GM18505 (cell line): ENCODE measurements around the gene FOXA1.

ENCODE experiments used
- ATAC-seq: cut with Tn5 transposase; IDR thresholded peaks from one replicate; pipeline ENCODE4 v1.9.1; 2021; ENCODE audit not compliant: unreplicated experiment
- POLR2A ChIP-seq: IDR thresholded peaks from 4 replicates; pipeline ENCODE4 v1.6.1; 2011; ENCODE audit warnings: borderline replicate concordance; ENCODE audit not compliant: insufficient read depth, insufficient read length; ENCODE audit errors: extremely low read depth

The FOXA1 gene

GRCh38 chr14:37594971-37595808, at the start of gene FOXA1, which contains the start of gene TTC6:
Gene FOXA1 (minus strand): TSS chr14:37595249. CDS start chr14:37594972, 277 bp downstream.
Gene TTC6 (plus strand): TSS chr14:37595629. CDS start chr14:37622065, 26,436 bp downstream.
- peak; percentile 10 for ATAC-seq
- no peak for TF ChIP-seq POLR2A

- no peak for TF ChIP-seq POLR2A
- ATAC-seq: no peak
These were observed 48.7 kb upstream of the FOXA1 start for GRCh38 chr14:37643701-37644100.

- TF ChIP-seq POLR2A: no peak
- ATAC-seq: no peak
These were observed 47.1 kb upstream of the FOXA1 start for GRCh38 chr14:37642125-37642524.

GRCh38 chr14:37641117-37641516, 46.1 kb upstream of the FOXA1 start:
- ATAC-seq: no peak
- no peak for TF ChIP-seq POLR2A

- ATAC-seq: no peak
- no peak for TF ChIP-seq POLR2A
These were observed 43.5 kb upstream of the FOXA1 start for GRCh38 chr14:37638599-37638998.

- no peak for TF ChIP-seq POLR2A
These were observed 42.3 kb upstream of the FOXA1 start for GRCh38 chr14:37637341-37637740.

GRCh38 chr14:37625597-37626595, 30.8 kb upstream of the FOXA1 start:
- no peak for TF ChIP-seq POLR2A

More at GRCh38 chr14:37637341-37637740, 42.3 kb upstream of the FOXA1 start:
- no peak for ATAC-seq

GRCh38 chr14:37623971-37624370, 28.9 kb upstream of the FOXA1 start:
- TF ChIP-seq POLR2A: no peak
- ATAC-seq: no peak

More at GRCh38 chr14:37625597-37626595, 30.8 kb upstream of the FOXA1 start:
- no peak for ATAC-seq

- TF ChIP-seq POLR2A: no peak
- ATAC-seq: no peak
These were observed 28.4 kb upstream of the FOXA1 start for GRCh38 chr14:37623426-37623951.

GRCh38 chr14:37622231-37622923, 27.3 kb upstream of the FOXA1 start:
- no peak for ATAC-seq
- TF ChIP-seq POLR2A: no peak

- no peak for TF ChIP-seq POLR2A
- ATAC-seq: no peak
These were observed 25.8 kb upstream of the FOXA1 start for GRCh38 chr14:37620856-37621255.

GRCh38 chr14:37618498-37619028, 23.5 kb upstream of the FOXA1 start:
- no peak for TF ChIP-seq POLR2A
- ATAC-seq: no peak
